ENCODE measurements around the gene SRSF5. TPM values are rescaled to one million over a fixed set of nuclear protein-coding genes. Genes with fewer than 3 reads are reported as not detected.

The SRSF5 gene
- total RNA-seq, 1 donor from 2014 or later = 298 TPM

DNA sequence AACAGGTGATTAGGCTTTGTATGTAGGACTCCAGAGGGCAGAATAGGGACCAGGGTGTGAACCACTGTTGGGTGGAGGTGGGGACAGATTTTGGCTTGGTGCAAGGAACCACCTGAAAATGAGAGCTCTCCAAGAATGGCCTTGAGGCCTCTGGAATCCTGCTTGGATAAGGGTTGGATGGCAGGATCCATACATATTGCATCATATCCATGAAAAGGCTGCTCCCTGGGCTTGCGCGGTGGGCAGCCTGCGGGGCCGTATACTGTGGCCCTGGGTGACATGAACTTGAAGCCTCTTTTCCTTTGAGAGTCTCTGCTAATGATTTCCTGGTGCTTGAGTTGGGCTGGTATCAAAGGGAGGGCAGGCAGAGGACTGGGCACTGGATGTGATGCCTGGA, 31.4 kb downstream of the SRSF5 start:
- Histone ChIP-seq H3K9me3 (no peaks in the 10 kb centered on the region), H3K36me3 (no peaks in the 10 kb centered on the region), H3K4me1 (peaks cover 8% of the 10 kb centered on the region), H3K27ac (no peak overlapping the region), H3K27me3 (ENCODE audit: low read depth) (no peaks in the 10 kb centered on the region), H3K4me3 (no peak overlapping the region)
- TF ChIP-seq, protein P1, sequence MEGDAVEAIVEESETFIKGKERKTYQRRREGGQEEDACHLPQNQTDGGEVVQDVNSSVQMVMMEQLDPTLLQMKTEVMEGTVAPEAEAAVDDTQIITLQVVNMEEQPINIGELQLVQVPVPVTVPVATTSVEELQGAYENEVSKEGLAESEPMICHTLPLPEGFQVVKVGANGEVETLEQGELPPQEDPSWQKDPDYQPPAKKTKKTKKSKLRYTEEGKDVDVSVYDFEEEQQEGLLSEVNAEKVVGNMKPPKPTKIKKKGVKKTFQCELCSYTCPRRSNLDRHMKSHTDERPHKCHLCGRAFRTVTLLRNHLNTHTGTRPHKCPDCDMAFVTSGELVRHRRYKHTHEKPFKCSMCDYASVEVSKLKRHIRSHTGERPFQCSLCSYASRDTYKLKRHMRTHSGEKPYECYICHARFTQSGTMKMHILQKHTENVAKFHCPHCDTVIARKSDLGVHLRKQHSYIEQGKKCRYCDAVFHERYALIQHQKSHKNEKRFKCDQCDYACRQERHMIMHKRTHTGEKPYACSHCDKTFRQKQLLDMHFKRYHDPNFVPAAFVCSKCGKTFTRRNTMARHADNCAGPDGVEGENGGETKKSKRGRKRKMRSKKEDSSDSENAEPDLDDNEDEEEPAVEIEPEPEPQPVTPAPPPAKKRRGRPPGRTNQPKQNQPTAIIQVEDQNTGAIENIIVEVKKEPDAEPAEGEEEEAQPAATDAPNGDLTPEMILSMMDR (IDR thresholded peaks at IDR 0.05) = no peak
- ATAC-seq (peak; percentile 7 to 15), DNase-seq (no peak)
- intact Hi-C loops (cut with DNase I) = no loop called here

DNA sequence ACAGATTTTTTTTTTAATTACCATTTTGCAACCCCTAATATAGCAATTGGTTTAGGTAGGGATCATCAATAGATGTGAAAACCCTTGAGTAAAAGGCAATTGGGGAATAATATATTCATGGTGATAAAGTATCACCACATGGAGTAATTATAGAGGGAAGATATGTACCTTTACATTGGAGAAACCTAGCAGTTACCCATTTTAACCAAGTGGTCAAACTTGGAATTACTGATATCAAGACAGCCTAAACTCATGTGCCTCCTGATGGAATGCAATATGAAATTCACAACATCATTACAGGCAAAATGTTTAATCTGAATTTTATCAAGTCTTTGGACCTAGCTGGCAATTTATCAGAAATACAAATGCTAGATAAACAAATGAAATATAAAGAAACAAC, 36.8 kb downstream of the SRSF5 start:
- intact Hi-C loops (cut with DNase I) = no loop called here

DNA sequence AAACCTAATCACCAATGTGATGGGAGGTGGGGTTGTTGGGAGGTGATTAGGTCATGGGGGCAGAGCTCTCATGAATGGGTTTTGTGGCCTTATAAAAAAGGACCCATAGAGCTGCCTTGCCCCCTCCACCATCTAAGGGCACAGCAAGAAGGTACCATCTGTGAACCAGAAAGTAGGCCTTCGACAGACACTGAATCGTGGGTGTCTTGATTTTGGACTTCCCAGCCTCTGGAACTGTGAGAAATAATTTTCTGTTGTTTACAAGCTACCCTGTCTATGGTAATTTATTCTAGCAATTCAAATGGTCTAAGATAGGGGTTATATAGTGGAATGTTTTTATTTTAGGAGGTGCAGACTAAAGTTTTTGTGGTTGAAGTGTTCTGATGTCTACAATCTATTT, 38.0 kb downstream of the SRSF5 start:
- no peak for ATAC-seq
- Histone ChIP-seq H3K27ac (no peak overlapping the region), H3K4me3 (no peak overlapping the region), H3K27me3 (ENCODE audit: low read depth) (no peaks in the 10 kb centered on the region), H3K36me3 (no peaks in the 10 kb centered on the region), H3K4me1 (no peaks in the 10 kb centered on the region), H3K9me3 (no peaks in the 10 kb centered on the region)
- intact Hi-C loops (cut with DNase I) = no loop called here
- DNase-seq = no peak
- TF ChIP-seq, protein P1 (IDR thresholded peaks at IDR 0.05) = no peak

More for the DNA sequence above, 36.8 kb downstream of the SRSF5 start:
- Histone ChIP-seq H3K27ac (no peak overlapping the region), H3K9me3 (no peaks in the 10 kb centered on the region), H3K4me1 (no peaks in the 10 kb centered on the region), H3K27me3 (ENCODE audit: low read depth) (no peaks in the 10 kb centered on the region), H3K36me3 (no peaks in the 10 kb centered on the region), H3K4me3 (no peak overlapping the region)
- ATAC-seq = no peak
- TF ChIP-seq, protein P1 (IDR thresholded peaks at IDR 0.05) = no peak
- DNase-seq = no peak

DNA sequence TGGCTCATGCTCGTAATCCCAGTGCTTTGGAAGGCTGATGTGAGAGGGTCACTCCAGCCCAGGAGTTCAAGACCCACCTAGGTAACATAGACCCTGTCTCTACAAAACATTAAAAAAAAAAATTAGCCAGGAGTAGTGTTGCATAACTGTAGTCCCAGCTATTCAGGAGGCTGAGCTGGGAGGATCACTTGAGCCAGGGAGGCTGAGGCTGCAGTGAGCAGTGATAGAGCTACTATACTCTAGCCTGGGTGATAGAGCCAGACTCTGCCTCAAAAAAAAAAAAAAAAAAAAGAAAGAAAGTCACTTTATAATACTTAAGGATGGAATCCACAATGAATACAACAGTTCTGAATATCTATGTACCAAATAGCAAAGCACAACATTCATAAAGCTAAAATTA, 40.2 kb downstream of the SRSF5 start:
- Histone ChIP-seq H3K36me3 (no peaks in the 10 kb centered on the region), H3K27ac (no peak overlapping the region), H3K4me1 (no peaks in the 10 kb centered on the region), H3K4me3 (no peak overlapping the region), H3K27me3 (ENCODE audit: low read depth) (no peaks in the 10 kb centered on the region), H3K9me3 (no peaks in the 10 kb centered on the region)
- DNase-seq (no peak), ATAC-seq (no peak)
- intact Hi-C loops (cut with DNase I) = no loop called here
- TF ChIP-seq, protein P1 (IDR thresholded peaks at IDR 0.05) = no peak

DNA sequence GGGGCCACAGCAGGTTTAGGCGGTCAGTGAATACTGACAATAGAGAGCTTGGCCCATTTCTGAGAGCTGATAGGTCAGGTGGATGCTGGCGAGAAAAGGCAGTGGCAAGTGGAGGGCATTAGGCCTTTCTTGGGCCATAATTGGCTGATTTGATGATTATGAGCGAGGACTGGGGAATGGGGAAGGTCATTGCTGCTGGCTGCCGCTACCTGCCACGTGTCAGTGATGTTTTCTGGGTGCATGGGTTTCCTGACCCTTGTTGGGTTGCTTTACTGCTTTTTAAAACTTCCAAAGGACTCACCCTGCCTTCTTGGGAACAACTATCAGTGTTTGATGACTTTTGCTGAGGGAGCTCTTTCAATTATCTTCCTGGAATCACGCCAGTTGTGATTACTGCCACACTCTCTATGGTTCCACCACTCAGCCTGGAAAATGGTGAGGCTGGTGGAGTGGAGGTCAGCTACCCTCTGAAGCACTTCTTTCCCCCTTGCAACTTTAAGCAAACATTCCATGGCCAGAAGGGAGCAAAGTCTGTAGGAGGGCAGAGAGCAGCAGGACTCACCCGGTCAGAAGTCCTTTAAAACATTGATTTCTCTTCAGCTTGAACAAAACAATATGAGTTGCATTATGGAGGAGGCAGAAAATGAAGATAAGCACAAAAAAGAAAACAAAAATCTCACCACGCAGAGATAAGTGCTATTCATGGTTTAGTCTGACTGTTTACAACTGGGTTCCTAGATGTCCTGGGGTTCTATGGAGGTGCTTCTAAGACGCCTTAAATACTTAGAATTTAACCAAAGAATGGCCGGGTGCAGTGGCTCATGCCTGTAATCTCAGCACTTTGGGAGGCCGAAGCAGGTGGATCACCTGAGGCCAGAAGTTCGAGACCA, 42.2 kb downstream of the SRSF5 start:
- ATAC-seq (no peak), DNase-seq (no peak)
- no peaks in the 10 kb centered on the region for H3K4me1 ChIP-seq
- H3K27ac ChIP-seq = no peak overlapping the region
- H3K27me3 ChIP-seq (ENCODE audit: low read depth) = no peaks in the 10 kb centered on the region
- no peaks in the 10 kb centered on the region for H3K9me3 ChIP-seq
- intact Hi-C loops (cut with DNase I) = no loop called here
- TF ChIP-seq, protein P1 (IDR thresholded peaks at IDR 0.05) = no peak
- no peak overlapping the region for H3K4me3 ChIP-seq
- H3K36me3 ChIP-seq = no peaks in the 10 kb centered on the region
